Measurements from ENCODE around the gene RPE.

GRCh38 chr2:210004881-210005280, 2.4 kb downstream of the RPE start:
- TF ChIP-seq EZH2 (IDR thresholded peaks at IDR 0.05; ENCODE audit: borderline replicate concordance, insufficient read depth, low read length, poor library complexity, severe bottlenecking) (no peak), TAF1 (IDR thresholded peaks at IDR 0.05; ENCODE audit: low read depth) (no peak)
